LNCAP (cell line): ENCODE data around the gene LRRC3B.

Experiments used
- TF ChIP-seq, protein P1 (sequence below): fragments of 450-650 bp; IDR thresholded peaks from 2 replicates; pipeline ENCODE4 v1.5.1; 2017; ENCODE audit warnings: mild to moderate bottlenecking

Gene LRRC3B, protein sequence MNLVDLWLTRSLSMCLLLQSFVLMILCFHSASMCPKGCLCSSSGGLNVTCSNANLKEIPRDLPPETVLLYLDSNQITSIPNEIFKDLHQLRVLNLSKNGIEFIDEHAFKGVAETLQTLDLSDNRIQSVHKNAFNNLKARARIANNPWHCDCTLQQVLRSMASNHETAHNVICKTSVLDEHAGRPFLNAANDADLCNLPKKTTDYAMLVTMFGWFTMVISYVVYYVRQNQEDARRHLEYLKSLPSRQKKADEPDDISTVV

DNA sequence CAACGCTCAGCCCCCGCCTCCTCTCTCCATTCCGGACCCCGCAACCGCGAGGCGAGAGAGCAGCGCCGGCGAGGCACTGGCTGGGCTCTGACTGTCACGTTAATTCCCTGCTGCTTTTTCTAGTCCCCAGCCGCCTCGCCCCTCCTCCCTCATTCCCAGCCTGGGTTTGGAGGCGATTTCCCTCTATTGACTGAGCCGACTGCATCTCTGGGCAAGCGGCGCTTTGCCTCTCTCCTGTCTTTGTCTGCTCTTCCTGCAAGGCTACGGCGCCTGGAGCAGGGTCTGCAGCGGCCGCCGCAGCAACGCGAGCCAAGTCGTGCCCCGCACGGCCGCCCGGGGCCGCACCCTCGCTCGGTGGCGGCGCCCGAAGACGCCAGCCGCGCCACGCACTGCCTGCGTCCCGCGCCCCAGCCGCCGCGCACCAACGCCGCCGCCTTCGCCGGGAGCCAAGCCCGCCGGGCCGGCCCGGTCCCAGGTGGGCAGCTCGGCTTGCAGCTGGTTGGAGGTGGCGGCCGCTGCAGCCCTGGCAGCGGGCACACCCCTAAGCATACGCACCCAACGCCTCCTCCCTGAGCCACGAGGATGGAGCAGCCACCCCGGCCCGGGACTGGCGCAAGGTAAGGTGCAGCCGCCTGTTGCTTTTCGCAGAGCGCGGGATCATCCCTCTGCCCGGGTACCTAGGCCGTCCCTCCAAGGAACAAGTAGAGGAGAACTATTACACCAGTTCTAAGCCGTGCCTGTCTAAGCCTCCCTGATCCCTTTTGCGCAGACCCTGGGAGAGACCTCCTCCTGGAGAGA, at the start of gene LRRC3B:
Gene LRRC3B (plus strand): TSS at position 152 of the 798 bp plus-strand sequence. CDS start 86,901 bp downstream, outside the sequence.
- TF ChIP-seq, protein P1, sequence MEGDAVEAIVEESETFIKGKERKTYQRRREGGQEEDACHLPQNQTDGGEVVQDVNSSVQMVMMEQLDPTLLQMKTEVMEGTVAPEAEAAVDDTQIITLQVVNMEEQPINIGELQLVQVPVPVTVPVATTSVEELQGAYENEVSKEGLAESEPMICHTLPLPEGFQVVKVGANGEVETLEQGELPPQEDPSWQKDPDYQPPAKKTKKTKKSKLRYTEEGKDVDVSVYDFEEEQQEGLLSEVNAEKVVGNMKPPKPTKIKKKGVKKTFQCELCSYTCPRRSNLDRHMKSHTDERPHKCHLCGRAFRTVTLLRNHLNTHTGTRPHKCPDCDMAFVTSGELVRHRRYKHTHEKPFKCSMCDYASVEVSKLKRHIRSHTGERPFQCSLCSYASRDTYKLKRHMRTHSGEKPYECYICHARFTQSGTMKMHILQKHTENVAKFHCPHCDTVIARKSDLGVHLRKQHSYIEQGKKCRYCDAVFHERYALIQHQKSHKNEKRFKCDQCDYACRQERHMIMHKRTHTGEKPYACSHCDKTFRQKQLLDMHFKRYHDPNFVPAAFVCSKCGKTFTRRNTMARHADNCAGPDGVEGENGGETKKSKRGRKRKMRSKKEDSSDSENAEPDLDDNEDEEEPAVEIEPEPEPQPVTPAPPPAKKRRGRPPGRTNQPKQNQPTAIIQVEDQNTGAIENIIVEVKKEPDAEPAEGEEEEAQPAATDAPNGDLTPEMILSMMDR = no peak

DNA sequence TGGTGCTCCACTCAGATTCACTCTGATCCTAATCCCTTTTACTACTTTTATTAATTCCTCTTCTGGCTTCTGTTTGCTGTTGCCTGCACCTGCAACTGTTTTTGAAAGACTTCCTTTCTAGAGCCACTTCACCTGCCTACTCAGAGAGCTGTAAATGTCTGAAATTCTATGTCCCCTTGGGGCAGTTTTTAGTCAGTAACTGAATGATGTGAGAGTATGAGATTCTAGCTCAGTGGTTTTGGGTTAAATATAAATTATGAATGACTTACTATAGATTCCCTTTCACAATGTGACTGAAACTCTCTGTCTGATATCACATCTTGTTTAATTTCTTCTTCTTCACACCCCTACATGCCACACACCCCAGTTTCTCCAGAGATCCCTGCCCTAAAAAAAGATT, 47.8 kb upstream of the LRRC3B start:
- TF ChIP-seq, protein P1 = no peak

DNA sequence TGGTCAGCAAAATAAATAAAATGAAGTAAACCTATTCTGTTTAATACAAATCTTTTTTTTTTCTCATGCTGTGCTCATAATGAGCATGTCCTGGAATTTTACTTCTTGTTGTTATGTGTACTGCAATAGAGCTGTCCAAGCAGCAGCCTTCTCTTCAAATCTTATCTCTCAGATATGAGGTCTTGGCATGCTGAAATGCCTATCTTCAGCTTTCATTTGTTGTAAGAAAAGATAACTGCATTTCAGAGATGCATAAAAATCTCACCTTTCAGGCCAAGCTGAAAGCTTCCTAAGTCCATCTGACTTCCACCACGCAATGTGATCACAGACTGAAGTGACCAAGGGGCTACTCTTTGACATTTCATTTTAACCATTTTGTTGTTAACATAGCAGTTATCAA, 43.5 kb upstream of the LRRC3B start:
- TF ChIP-seq, protein P1 = no peak

DNA sequence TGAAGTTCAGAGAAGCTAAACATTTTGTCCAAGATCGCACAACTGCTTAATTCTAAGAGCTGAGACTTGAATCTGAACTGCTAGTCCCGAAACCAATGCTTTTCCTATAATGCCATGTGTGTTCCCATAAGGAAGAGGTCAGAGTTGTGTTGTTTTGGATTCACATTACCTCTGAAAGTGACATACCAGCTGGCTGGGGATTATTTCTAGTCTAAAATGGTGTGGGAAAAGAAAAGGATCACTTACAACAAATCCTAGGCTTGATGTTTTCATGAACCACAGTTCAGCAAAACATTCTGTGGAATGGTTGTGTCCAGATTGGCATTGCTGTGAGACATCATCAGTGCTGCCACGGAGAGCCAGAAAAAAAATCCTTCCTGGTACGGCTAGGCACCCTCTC, 35.0 kb upstream of the LRRC3B start:
- TF ChIP-seq, protein P1 = no peak

DNA sequence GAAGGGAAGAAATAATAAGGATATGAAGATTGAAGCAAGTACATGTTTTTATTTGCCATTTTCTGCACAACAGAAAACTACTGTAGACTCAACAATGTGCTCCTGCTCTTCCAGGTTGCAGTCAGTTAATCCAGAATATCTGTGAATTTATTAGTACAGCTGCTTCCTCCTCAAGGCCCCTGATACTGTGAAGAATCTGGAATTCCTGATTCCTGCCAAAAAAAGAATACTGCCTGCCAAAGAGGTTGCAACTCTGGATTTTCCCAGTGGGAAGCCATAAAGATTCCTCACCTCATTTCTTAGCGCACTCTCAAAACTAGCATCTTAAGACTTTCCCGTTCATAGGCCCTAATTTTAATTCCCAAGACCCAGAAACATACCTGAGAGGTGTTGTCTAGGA, 33.6 kb upstream of the LRRC3B start:
- TF ChIP-seq, protein P1 = no peak

DNA sequence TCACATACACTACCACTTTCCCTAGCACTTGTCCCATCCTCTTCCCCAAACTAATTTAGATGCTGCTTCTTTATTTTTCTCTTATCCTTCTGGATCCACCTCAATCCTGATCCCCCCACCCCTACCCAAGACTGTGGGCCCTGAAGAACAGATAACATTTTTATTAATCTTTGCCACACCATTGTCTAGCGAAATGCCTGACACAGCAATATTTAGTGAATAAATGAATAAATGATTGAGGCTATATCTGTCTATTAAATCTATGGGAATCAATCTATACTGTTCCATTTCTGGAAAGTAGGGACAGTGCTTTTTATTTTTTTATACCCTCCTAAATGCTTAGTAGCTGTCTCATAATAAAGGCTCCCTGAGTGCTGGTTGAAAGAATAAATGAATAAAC, 32.9 kb upstream of the LRRC3B start:
- TF ChIP-seq, protein P1 = no peak

DNA sequence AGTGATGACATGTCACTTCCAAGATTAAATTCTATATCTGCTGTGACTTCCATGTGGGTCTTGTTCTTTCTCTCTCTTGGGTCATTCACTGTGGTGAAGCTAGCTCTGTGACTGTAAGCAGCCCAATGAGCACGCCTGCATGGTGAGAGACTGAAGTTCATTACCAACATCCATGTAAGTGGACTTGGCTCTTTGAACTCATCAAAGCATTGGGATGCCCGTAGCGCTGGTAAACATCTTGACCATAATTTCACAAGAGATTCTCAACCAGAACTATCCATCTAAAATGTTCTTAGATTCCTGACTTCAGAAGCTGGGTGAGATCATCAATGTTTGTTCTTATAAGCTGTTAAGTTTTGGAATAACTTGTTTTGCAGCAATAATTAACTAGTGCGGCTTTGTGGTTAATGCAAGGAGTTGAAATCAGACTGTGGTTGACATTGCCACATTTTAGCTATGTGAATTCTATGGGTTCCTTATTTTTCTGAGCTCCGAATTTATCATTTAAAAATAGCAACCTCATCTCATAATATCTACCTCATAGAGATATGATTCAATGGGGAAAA, 31.6 kb upstream of the LRRC3B start:
- TF ChIP-seq, protein P1 = no peak
